Measurements from ENCODE around the gene ZNFX1. TPM values are rescaled to one million over a fixed set of nuclear protein-coding genes. Genes with fewer than 3 reads are reported as not detected.

ZNFX1 gene
- total and polyA plus RNA-seq, 2 experiments from 2014 or later = 10.0 to 13.9 TPM

DNA sequence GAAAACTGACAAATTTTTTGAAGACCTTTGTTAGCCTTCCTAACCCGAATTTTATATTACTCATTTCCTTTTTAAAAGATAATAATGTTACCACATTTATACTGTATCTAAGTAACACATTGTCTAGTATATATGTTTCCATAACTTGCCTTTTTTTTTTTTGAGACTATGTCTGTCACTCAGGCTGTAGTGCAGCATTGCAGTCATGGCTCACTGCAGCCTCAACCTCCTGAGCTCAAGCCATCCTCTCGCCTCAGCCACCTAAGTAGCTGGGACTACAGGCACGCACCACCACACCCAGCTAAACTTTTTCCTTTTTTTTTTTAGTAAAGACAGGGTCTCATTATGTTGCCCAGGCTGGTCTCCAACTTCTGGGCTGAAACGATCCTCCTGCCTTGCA lies 18.6 kb downstream of the ZNFX1 start:
- H3K79me2 ChIP-seq = peaks cover 4% of the 10 kb centered on the region
- H3K4me1 ChIP-seq (ENCODE audit: insufficient read depth) = no peaks in the 10 kb centered on the region
- TF ChIP-seq EZH2 (IDR thresholded peaks at IDR 0.05; ENCODE audit: borderline replicate concordance) (no peak), EZH2phosphoT487 (IDR thresholded peaks at IDR 0.05; ENCODE audit: low read depth, severe bottlenecking, unreplicated experiment) (no peak)
- TF ChIP-seq, protein P1, sequence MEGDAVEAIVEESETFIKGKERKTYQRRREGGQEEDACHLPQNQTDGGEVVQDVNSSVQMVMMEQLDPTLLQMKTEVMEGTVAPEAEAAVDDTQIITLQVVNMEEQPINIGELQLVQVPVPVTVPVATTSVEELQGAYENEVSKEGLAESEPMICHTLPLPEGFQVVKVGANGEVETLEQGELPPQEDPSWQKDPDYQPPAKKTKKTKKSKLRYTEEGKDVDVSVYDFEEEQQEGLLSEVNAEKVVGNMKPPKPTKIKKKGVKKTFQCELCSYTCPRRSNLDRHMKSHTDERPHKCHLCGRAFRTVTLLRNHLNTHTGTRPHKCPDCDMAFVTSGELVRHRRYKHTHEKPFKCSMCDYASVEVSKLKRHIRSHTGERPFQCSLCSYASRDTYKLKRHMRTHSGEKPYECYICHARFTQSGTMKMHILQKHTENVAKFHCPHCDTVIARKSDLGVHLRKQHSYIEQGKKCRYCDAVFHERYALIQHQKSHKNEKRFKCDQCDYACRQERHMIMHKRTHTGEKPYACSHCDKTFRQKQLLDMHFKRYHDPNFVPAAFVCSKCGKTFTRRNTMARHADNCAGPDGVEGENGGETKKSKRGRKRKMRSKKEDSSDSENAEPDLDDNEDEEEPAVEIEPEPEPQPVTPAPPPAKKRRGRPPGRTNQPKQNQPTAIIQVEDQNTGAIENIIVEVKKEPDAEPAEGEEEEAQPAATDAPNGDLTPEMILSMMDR (IDR thresholded peaks at IDR 0.05; ENCODE audit: poor library complexity) = no peak
- no peaks in the 10 kb centered on the region for H3K36me3 ChIP-seq (replicated peaks; ENCODE audit: insufficient read depth, low read depth)
- no peak overlapping the region for H3K27ac ChIP-seq
- H3K27me3 ChIP-seq = no peaks in the 10 kb centered on the region
- 85% methylated on average over 4 of the region's 4 CpGs for WGBS (ENCODE audit: low lambda C conversion rate, missing lambda C conversion rate)
- H3K9me2 ChIP-seq (replicated peaks; ENCODE audit: insufficient read depth) = no peaks in the 10 kb centered on the region
- DNase-seq (ENCODE audit: low spot score) = no peak
- H3K9me3 ChIP-seq (ENCODE audit: low read depth) = no peaks in the 10 kb centered on the region
- no peak overlapping the region for H3K4me2 ChIP-seq
- H3K4me3 ChIP-seq = no peak overlapping the region
- no peaks in the 10 kb centered on the region for H4K20me1 ChIP-seq (ENCODE audit: insufficient read depth, poor library complexity, severe bottlenecking)
- no peak overlapping the region for H2AFZ ChIP-seq

DNA sequence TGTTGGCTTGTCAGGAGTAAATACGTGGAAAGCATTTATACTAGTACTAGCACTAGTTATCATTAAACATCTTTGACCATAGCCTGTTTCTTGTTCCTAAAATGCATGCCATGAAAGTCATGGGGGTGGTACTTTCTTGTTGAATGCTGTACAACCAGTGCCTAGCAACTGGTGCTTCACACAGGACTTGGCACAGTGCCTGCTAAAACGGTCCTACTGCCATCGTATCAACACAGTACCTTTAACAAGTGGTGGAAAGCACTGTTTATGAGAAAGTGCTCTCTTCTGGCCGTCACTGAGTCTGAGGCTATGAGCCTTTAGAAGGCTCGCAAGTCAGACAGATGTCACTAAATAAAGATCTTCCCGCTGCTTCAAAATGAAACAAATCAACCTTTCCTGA lies 21.6 kb downstream of the ZNFX1 start:
- no peaks in the 10 kb centered on the region for H3K4me1 ChIP-seq (ENCODE audit: insufficient read depth)
- H3K79me2 ChIP-seq = no peaks in the 10 kb centered on the region
- H4K20me1 ChIP-seq (ENCODE audit: insufficient read depth, poor library complexity, severe bottlenecking) = no peaks in the 10 kb centered on the region
- no peak overlapping the region for H3K4me3 ChIP-seq
- no peaks in the 10 kb centered on the region for H3K9me2 ChIP-seq (replicated peaks; ENCODE audit: insufficient read depth)
- no peak overlapping the region for H2AFZ ChIP-seq
- no peak for DNase-seq (ENCODE audit: low spot score)
- 95% methylated on average over 6 of the region's 6 CpGs for WGBS (ENCODE audit: low lambda C conversion rate, missing lambda C conversion rate)
- no peaks in the 10 kb centered on the region for H3K27me3 ChIP-seq
- H3K4me2 ChIP-seq = no peak overlapping the region
- TF ChIP-seq, protein P1 (IDR thresholded peaks at IDR 0.05; ENCODE audit: poor library complexity) = no peak
- TF ChIP-seq EZH2 (IDR thresholded peaks at IDR 0.05; ENCODE audit: borderline replicate concordance) = no peak
- TF ChIP-seq EZH2phosphoT487 (IDR thresholded peaks at IDR 0.05; ENCODE audit: low read depth, severe bottlenecking, unreplicated experiment) = no peak
- no peaks in the 10 kb centered on the region for H3K36me3 ChIP-seq (replicated peaks; ENCODE audit: insufficient read depth, low read depth)
- no peak overlapping the region for H3K27ac ChIP-seq
- H3K9me3 ChIP-seq (ENCODE audit: low read depth) = no peaks in the 10 kb centered on the region

DNA sequence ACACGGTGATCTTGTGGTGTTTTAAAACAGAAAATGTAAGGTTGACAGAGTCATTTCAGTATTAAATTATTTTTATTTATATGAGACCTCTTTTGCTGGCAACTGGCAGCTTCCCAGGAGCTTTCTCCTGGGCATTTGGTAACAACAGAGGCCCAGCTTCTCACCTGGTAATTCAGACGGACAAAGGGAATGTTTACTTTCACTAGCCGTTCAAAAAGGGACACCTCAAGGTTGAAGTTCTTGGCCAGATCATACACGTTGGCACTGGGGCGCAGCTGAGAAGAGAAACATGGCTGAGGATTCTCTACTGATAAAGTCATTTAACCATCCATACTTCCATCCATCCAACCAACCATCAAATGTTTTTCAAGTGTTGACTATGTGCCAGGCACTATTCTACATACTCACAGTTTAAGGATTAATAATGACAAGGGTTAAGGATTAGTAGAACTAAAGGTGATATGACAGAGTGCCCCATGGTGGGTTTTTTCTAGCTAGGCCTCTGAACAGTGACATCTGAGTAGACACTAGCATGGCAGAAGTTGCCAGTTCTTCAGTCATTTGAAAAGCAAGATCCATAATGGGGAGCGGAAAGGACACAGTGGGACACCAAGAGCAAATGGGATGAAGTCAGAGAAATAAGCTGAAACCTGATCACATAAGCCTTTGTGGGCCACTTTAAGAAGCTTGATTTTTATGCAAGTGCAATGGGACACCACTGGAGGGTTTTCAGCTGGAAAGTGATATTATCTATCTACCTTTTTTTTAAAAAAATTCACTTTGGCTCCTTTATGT lies 25.1 kb downstream of the ZNFX1 start:
- H3K79me2 ChIP-seq = no peaks in the 10 kb centered on the region
- H3K4me1 ChIP-seq (ENCODE audit: insufficient read depth) = no peaks in the 10 kb centered on the region
- DNase-seq (ENCODE audit: low spot score) = no peak
- no peak overlapping the region for H3K4me3 ChIP-seq
- H3K27ac ChIP-seq = no peak overlapping the region
- H3K4me2 ChIP-seq = no peak overlapping the region
- H4K20me1 ChIP-seq (ENCODE audit: insufficient read depth, poor library complexity, severe bottlenecking) = no peaks in the 10 kb centered on the region
- no peak for TF ChIP-seq EZH2 (IDR thresholded peaks at IDR 0.05; ENCODE audit: borderline replicate concordance)
- TF ChIP-seq, protein P1 (IDR thresholded peaks at IDR 0.05; ENCODE audit: poor library complexity) = no peak
- TF ChIP-seq EZH2phosphoT487 (IDR thresholded peaks at IDR 0.05; ENCODE audit: low read depth, severe bottlenecking, unreplicated experiment) = no peak
- H3K9me3 ChIP-seq (ENCODE audit: low read depth) = no peaks in the 10 kb centered on the region
- H2AFZ ChIP-seq = no peak overlapping the region
- H3K36me3 ChIP-seq (replicated peaks; ENCODE audit: insufficient read depth, low read depth) = no peaks in the 10 kb centered on the region
- no peaks in the 10 kb centered on the region for H3K9me2 ChIP-seq (replicated peaks; ENCODE audit: insufficient read depth)
- H3K27me3 ChIP-seq = no peaks in the 10 kb centered on the region
- 89% methylated on average over 6 of the region's 6 CpGs for WGBS (ENCODE audit: low lambda C conversion rate, missing lambda C conversion rate)
